HG03025 (cell line): ENCODE results near the gene CCDC172.

Experiments
- ATAC-seq: cut with Tn5 transposase; IDR thresholded peaks from one replicate; pipeline ENCODE4 v1.9.1; 2021; ENCODE audit warnings: mild to moderate bottlenecking, moderate library complexity; ENCODE audit not compliant: unreplicated experiment, low FRiP score

Gene CCDC172

DNA sequence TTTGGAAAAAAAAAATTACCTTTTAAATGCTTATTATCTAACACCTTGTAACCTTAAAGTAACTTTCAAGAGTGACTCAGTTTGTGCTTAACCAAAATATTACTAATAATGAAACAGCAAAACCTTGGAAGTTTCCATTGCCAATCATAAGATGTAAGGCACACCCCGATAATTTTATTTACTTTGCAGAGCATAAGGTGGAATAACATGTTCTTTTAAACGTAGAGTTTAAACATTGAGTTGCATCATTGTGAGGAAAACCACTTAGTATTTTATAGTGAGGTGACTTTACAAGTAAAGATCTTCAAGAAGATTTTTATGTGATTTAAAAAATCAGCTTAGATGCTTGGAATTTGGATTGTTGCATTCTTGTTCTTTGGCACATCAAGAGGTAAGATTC, 103.4 kb downstream of the CCDC172 start, which contains the start of gene PNLIPRP3:
Gene PNLIPRP3 (plus strand): TSS at position 177 of the 400 bp plus-strand sequence. CDS start 166 bp downstream, at position 343.
- no peak for ATAC-seq

DNA sequence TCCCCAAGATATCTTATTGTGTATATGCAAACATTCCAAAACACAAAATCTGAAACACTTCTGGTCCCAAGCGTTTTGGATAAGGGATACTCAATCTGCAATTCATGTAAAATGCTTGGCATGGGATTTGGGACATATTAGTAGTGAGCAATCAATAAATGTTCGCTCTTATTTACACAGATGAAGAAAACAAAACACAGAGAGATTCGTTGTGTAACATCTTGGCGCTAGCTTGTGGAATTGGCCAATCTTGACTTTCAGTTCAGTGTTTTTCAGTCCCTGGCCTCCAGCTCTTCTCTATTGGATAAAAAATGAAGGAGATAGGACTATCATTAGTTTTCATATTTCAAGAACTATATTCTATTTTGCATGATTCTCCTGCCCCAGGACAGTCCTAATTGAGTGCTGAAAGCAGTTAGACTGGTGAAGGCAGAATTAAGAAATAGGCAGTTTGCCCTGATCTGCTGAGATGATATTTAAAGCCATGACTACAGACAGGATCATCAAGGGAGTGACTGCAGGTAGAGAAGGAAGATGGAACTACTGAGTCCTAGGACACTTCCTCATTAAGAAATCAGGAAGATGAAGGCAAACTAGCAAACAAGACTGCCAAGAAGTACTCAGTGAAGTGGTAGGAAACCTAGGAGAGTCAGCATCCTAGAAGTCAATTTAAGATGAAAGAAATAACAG, 105.2 kb downstream of the CCDC172 start:
- ATAC-seq: no peak
